ENCODE results near the gene FOXJ3. TPM values are rescaled to one million over a fixed set of nuclear protein-coding genes. Genes with fewer than 3 reads are reported as not detected.

Gene FOXJ3
- total and polyA plus RNA-seq, 2 donors (not counting 1 experiment from before 2014, with no cell fraction given), result 15.4 to 76.4 TPM

GRCh38 chr1:42264511-42265190, 70.4 kb downstream of the FOXJ3 start:
- H3K4me2 ChIP-seq (replicated peaks; ENCODE audit: low read depth, low read length, poor library complexity, severe bottlenecking), result no peak overlapping the region
- intact Hi-C loops (cut with micrococcal nuclease), result no loop called here
- Mint-ChIP-seq H3K27ac (peak overlapping the region; percentile 4), H3K9me3 (ENCODE audit: insufficient read depth) (no peaks in the 10 kb centered on the region), H3K4me3 (no peak overlapping the region), H3K27me3 (no peaks in the 10 kb centered on the region), H3K4me1 (peaks cover 62% of the 10 kb centered on the region)
- ATAC-seq (ENCODE audit: low read depth) (no peak), DNase-seq (no peak)
- no peak for TF ChIP-seq EZH2 (IDR thresholded peaks at IDR 0.05; ENCODE audit: borderline replicate concordance, insufficient read depth, low read depth, low read length, poor library complexity, severe bottlenecking)
- TF ChIP-seq, protein P1, sequence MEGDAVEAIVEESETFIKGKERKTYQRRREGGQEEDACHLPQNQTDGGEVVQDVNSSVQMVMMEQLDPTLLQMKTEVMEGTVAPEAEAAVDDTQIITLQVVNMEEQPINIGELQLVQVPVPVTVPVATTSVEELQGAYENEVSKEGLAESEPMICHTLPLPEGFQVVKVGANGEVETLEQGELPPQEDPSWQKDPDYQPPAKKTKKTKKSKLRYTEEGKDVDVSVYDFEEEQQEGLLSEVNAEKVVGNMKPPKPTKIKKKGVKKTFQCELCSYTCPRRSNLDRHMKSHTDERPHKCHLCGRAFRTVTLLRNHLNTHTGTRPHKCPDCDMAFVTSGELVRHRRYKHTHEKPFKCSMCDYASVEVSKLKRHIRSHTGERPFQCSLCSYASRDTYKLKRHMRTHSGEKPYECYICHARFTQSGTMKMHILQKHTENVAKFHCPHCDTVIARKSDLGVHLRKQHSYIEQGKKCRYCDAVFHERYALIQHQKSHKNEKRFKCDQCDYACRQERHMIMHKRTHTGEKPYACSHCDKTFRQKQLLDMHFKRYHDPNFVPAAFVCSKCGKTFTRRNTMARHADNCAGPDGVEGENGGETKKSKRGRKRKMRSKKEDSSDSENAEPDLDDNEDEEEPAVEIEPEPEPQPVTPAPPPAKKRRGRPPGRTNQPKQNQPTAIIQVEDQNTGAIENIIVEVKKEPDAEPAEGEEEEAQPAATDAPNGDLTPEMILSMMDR (IDR thresholded peaks at IDR 0.05), result no peak
- no peak overlapping the region for H3K4me3 ChIP-seq (ENCODE audit: control extremely low read depth in 1 of 5, extremely low read depth in 1 of 5, insufficient read depth in 1 of 5, low read depth in 2 of 5, low read length in 4 of 5)
- peaks cover 0 to 9% of the 10 kb centered on the region in 2 donors for H3K4me1 ChIP-seq (ENCODE audit: control insufficient read depth in 2 of 2, insufficient read depth in 2 of 2, low read length in 2 of 2)
- no peak overlapping the region for H3K9ac ChIP-seq (ENCODE audit: low read length)
- no CpG with 5 or more reads among the region's 4 CpGs for WGBS (ENCODE audit: insufficient coverage)
- no peak overlapping the region for H3K27ac ChIP-seq (ENCODE audit: low read length in 2 of 2)
- ChIA-PET CTCF (interaction anchor here (0.9 kb wide), 1 partner anchor 24 kb away, joined by 3 read pairs; no protein-coding TSS in a partner anchor), POLR2A (no interaction called here)
- H3K36me3 ChIP-seq (replicated peaks in 1 of 2; ENCODE audit: control extremely low read depth in 1 of 2, control insufficient read depth in 1 of 2, extremely low read depth in 1 of 2, insufficient read depth in 2 of 2, low read length in 1 of 2), result peaks cover 2 to 23% of the 10 kb centered on the region in 2 experiments
- no peak overlapping the region for H2AFZ ChIP-seq (ENCODE audit: insufficient read depth, low read depth, low read length, poor library complexity, severe bottlenecking)
- H3K27me3 ChIP-seq (replicated peaks in 1 of 4; ENCODE audit: control extremely low read depth in 1 of 4, control insufficient read depth in 3 of 4, insufficient read depth in 4 of 4, low read length in 3 of 4), result no peaks in the 10 kb centered on the region
- H4K20me1 ChIP-seq (ENCODE audit: control insufficient read depth, insufficient read depth, low read length, poor library complexity, severe bottlenecking), result peaks cover 17% of the 10 kb centered on the region
- H3K9me3 ChIP-seq (ENCODE audit: control extremely low read depth in 1 of 3, control insufficient read depth in 2 of 3, insufficient read depth in 1 of 3, low read length in 2 of 3), result no peaks in the 10 kb centered on the region
- peaks cover 56% of the 10 kb centered on the region for H3K79me2 ChIP-seq (ENCODE audit: control insufficient read depth, insufficient read depth, low read length)

DNA sequence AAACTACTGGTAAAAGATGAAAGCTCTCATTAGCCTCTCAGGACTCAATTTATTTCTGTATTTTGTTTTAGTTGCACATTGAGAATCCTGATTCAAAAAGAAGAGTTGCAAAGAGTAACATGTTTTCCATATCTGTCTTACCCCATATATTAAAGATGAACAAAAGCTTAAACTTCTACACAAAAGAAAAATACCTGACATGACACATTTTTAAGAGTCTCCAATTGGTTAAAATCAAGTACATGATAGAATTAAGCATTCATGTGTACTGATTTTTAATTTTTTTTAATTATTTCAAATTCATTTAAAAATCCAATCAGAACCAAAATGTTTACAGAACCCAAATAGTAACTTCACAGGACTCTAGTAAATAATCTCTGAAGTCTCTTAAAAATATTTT, 72.0 kb downstream of the FOXJ3 start:
- H3K9ac ChIP-seq (ENCODE audit: low read length), result no peak overlapping the region
- no peaks in the 10 kb centered on the region for H3K9me3 ChIP-seq (ENCODE audit: control extremely low read depth in 1 of 3, control insufficient read depth in 2 of 3, insufficient read depth in 1 of 3, low read length in 2 of 3)
- peaks cover 2 to 23% of the 10 kb centered on the region in 2 experiments for H3K36me3 ChIP-seq (replicated peaks in 1 of 2; ENCODE audit: control extremely low read depth in 1 of 2, control insufficient read depth in 1 of 2, extremely low read depth in 1 of 2, insufficient read depth in 2 of 2, low read length in 1 of 2)
- no peaks in the 10 kb centered on the region for H3K27me3 ChIP-seq (replicated peaks in 1 of 4; ENCODE audit: control extremely low read depth in 1 of 4, control insufficient read depth in 3 of 4, insufficient read depth in 4 of 4, low read length in 3 of 4)
- intact Hi-C loops (cut with micrococcal nuclease), result no loop called here
- no peak overlapping the region for H3K4me3 ChIP-seq (ENCODE audit: control extremely low read depth in 1 of 5, extremely low read depth in 1 of 5, insufficient read depth in 1 of 5, low read depth in 2 of 5, low read length in 4 of 5)
- no peak overlapping the region for H3K4me2 ChIP-seq (replicated peaks; ENCODE audit: low read depth, low read length, poor library complexity, severe bottlenecking)
- Mint-ChIP-seq H3K9me3 (ENCODE audit: insufficient read depth) (no peaks in the 10 kb centered on the region), H3K27me3 (no peaks in the 10 kb centered on the region), H3K4me1 (peaks cover 60% of the 10 kb centered on the region), H3K27ac (no peak overlapping the region), H3K4me3 (no peak overlapping the region)
- peaks cover 56% of the 10 kb centered on the region for H3K79me2 ChIP-seq (ENCODE audit: control insufficient read depth, insufficient read depth, low read length)
- ChIA-PET POLR2A (no interaction called here), CTCF (no interaction called here)
- no peak overlapping the region for H3K27ac ChIP-seq (ENCODE audit: low read length in 2 of 2)
- H4K20me1 ChIP-seq (ENCODE audit: control insufficient read depth, insufficient read depth, low read length, poor library complexity, severe bottlenecking), result peaks cover 12% of the 10 kb centered on the region
- ATAC-seq (ENCODE audit: low read depth) (no peak), DNase-seq (no peak)
- TF ChIP-seq, protein P1 (IDR thresholded peaks at IDR 0.05), result no peak
- TF ChIP-seq EZH2 (IDR thresholded peaks at IDR 0.05; ENCODE audit: borderline replicate concordance, insufficient read depth, low read depth, low read length, poor library complexity, severe bottlenecking), result no peak
- no peak overlapping the region for H2AFZ ChIP-seq (ENCODE audit: insufficient read depth, low read depth, low read length, poor library complexity, severe bottlenecking)
- peaks cover 0 to 12% of the 10 kb centered on the region in 2 donors for H3K4me1 ChIP-seq (ENCODE audit: control insufficient read depth in 2 of 2, insufficient read depth in 2 of 2, low read length in 2 of 2)
